ENCODE data around the gene ZNF165.

GRCh38 chr6:28104392-28105244, 24.2 kb downstream of the ZNF165 start:
- peak; percentile 36 to 66 (median 48) for TF ChIP-seq CTCF (IDR thresholded peaks at IDR 0.05)
- peak; percentile 19 for TF ChIP-seq POLR2A (IDR thresholded peaks at IDR 0.05)

All from testis (tissue), 2 donors.